HCT116 (cell line): Measurements from ENCODE around the gene ADGRV1. TPM values are rescaled to one million over a fixed set of nuclear protein-coding genes. Genes with fewer than 3 reads are reported as not detected.

Experiments
- ATAC-seq: fragments of 200-7000 bp; cut with Tn5 transposase; 2 replicates; pipeline ENCODE4 v1.9.1; 2020; ENCODE audit warnings: mild to moderate bottlenecking, moderate library complexity
- BruUV-seq: library from RNA; stranded (reverse); fragments of 400-500 nt; replicated peaks from 2 replicates; lab custom pipeline; 2021; lab: Mats Ljungman, UMichigan
- CTCF ChIA-PET: fragments of 300-600 bp; sonication (Branson Sonifier 250); formaldehyde crosslinking; loops from one replicate; lab custom pipeline; 2021; ENCODE audit warnings: antibody characterized with exemption; lab: Charles Lee
- POLR2A ChIA-PET: fragments of 300-600, 350-600 bp; sonication (Branson Sonifier 250); formaldehyde crosslinking; loops from one replicate; lab custom pipeline; 2021; ENCODE audit warnings: antibody characterized with exemption; lab: Charles Lee
- RAD21 ChIA-PET, 2 experiments: fragments of 300-600 bp; sonication (Branson Sonifier 250); formaldehyde crosslinking; loops; one replicate each; lab custom pipeline; 2023; ENCODE audit warnings: low total read pairs in 2 of 2; ENCODE audit not compliant: uncharacterized antibody in 2 of 2, unreplicated experiment in 2 of 2, low non-redundant PET in 1 of 2; lab: Charles Lee
- DNase-seq: peaks from one replicate; pipeline ENCODE4 v3.0.0-alpha.2; 2010; ENCODE audit warnings: low read depth, low spot score
- H2AFZ ChIP-seq: fragments of 200-600 bp; shearing (Covaris generic), sonication (generic); 2 replicates; pipeline ENCODE4 v1.6.1; 2017; ENCODE audit warnings: low read depth, mixed run types, mixed read lengths, antibody characterized with exemption, low read length; ENCODE audit not compliant: poor library complexity, severe bottlenecking
- H3K27ac ChIP-seq: 2 replicates; pipeline ENCODE4 v1.5.1; 2012; ENCODE audit warnings: low read depth, low read length
- H3K27me3 ChIP-seq: fragments of 200-600 bp; sonication (generic); 2 replicates; pipeline ENCODE4 v1.6.1; 2016; ENCODE audit warnings: mixed run types, low read length, mixed read lengths; ENCODE audit not compliant: insufficient read depth
- H3K36me3 ChIP-seq, 2 experiments: fragments of 200-500 bp in 1 of 2; fragments of 200-600 bp in 1 of 2; sonication (Bioruptor generic) in 1 of 2; sonication (generic) in 1 of 2; 2 replicates each; pipeline versions ENCODE4 v1.5.1 to v1.6.1; 2014 to 2016; ENCODE audit warnings: low read length in 2 of 2, inconsistent platforms in 1 of 2, mixed read lengths in 1 of 2, mixed run types in 1 of 2; ENCODE audit not compliant: insufficient read depth in 2 of 2, control insufficient read depth in 1 of 2
- H3K4me1 ChIP-seq, 2 experiments: fragments of 200-600 bp in 1 of 2; sonication (generic) in 1 of 2; 2 replicates each; pipeline versions ENCODE4 v1.5.1 to v1.6.1; 2012 to 2017; ENCODE audit warnings: low read length in 2 of 2, inconsistent platforms in 1 of 2, mild to moderate bottlenecking in 1 of 2, mixed read lengths in 1 of 2, mixed run types in 1 of 2, moderate library complexity in 1 of 2; ENCODE audit not compliant: insufficient read depth in 2 of 2, control insufficient read depth in 1 of 2
- H3K4me2 ChIP-seq: fragments of 200-600 bp; sonication (generic); 2 replicates; pipeline ENCODE4 v1.6.1; 2017; ENCODE audit warnings: mixed run types, low read length, mixed read lengths
- H3K4me3 ChIP-seq, 2 experiments: fragments of 200-600 bp in 1 of 2; sonication (generic) in 1 of 2; replicated peaks in 1 of 2; 2 replicates each; pipeline ENCODE4 v1.5.1; 2011 to 2016; ENCODE audit warnings: low read length in 2 of 2, control low read depth in 1 of 2, low read depth in 1 of 2, mild to moderate bottlenecking in 1 of 2, mixed read lengths in 1 of 2, mixed run types in 1 of 2
- H3K79me2 ChIP-seq: fragments of 200-600 bp; sonication (generic); 2 replicates; pipeline ENCODE4 v1.6.1; 2017; ENCODE audit warnings: mild to moderate bottlenecking, mixed run types, low read length, moderate library complexity, mixed read lengths; ENCODE audit not compliant: insufficient read depth
- H3K9ac ChIP-seq: fragments of 200-600 bp; sonication (generic); 2 replicates; pipeline ENCODE4 v1.6.1; 2016; ENCODE audit warnings: low read length, mixed read lengths
- H3K9me2 ChIP-seq: fragments of 200-600 bp; sonication (generic), shearing (Covaris generic); 2 replicates; pipeline ENCODE4 v1.6.1; 2017; ENCODE audit warnings: mixed run types, mild to moderate bottlenecking, moderate library complexity; ENCODE audit not compliant: insufficient read depth
- H3K9me3 ChIP-seq, 2 experiments: fragments of 200-500 bp in 1 of 2; fragments of 200-600 bp in 1 of 2; sonication (Bioruptor generic) in 1 of 2; sonication (generic) in 1 of 2; 2 replicates each; pipeline ENCODE4 v1.6.1; 2014 to 2017; ENCODE audit warnings: low read length in 2 of 2, mixed read lengths in 2 of 2, inconsistent platforms in 1 of 2, low read depth in 1 of 2, mild to moderate bottlenecking in 1 of 2, mixed run types in 1 of 2, moderate library complexity in 1 of 2; ENCODE audit not compliant: control insufficient read depth in 1 of 2, insufficient read depth in 1 of 2
- H4K20me1 ChIP-seq: fragments of 200-600 bp; sonication (generic), shearing (Covaris generic); 2 replicates; pipeline ENCODE4 v1.6.1; 2017; ENCODE audit warnings: mixed run types, mild to moderate bottlenecking, moderate library complexity; ENCODE audit not compliant: insufficient read depth
- ATF3 ChIP-seq: IDR thresholded peaks from 2 replicates; pipeline ENCODE4 v1.6.1; 2012
- CEBPB ChIP-seq: IDR thresholded peaks from 2 replicates; pipeline ENCODE4 v1.6.1; 2012; ENCODE audit warnings: low read depth
- CTCF ChIP-seq, 3 experiments: fragments of 200-600 bp in 1 of 3; sonication (generic) in 1 of 3; IDR thresholded peaks in 2 of 3; conservative IDR thresholded peaks in 1 of 3; 2 replicates each; pipeline ENCODE4 v1.5.1; 2012 to 2017; ENCODE audit warnings: low read depth in 2 of 3, low read length in 2 of 3, antibody characterized with exemption in 1 of 3, borderline replicate concordance in 1 of 3, control low read depth in 1 of 3, mild to moderate bottlenecking in 1 of 3, mixed read lengths in 1 of 3, mixed run types in 1 of 3, moderate library complexity in 1 of 3; ENCODE audit not compliant: insufficient read depth in 1 of 3
- FOSL1 ChIP-seq: IDR thresholded peaks from 2 replicates; pipeline ENCODE4 v1.6.1; 2012; ENCODE audit warnings: low read depth
- POLR2A ChIP-seq: IDR thresholded peaks from 2 replicates; pipeline ENCODE4 v1.7.0; 2011; ENCODE audit warnings: borderline replicate concordance; ENCODE audit not compliant: insufficient read depth, insufficient read length; ENCODE audit errors: extremely low read depth
- REST ChIP-seq: IDR thresholded peaks from 2 replicates; pipeline ENCODE4 v1.6.1; 2012; ENCODE audit warnings: low read depth
- intact Hi-C: fragments of 100-400 bp; cut with micrococcal nuclease; formaldehyde crosslinking; loops from 2 replicates; pipeline ENCODE4 v1.10.0; 2022
- total RNA-seq: library from RNA; stranded (reverse); gene quantifications from one replicate; pipeline ENCODE4 v1.2.1, GENCODE V29; 2021; ENCODE audit not compliant: unreplicated experiment

Gene ADGRV1
- total RNA-seq, 1 experiment from 2014 or later: 6.0 TPM

- intact Hi-C loops: no loop called here
- ATAC-seq (no peak), DNase-seq (no peak)
- no peaks in the 10 kb centered on the region for H3K27me3 ChIP-seq
- no peak overlapping the region for H3K4me2 ChIP-seq
- no peaks in the 10 kb centered on the region for H3K4me1 ChIP-seq
- H2AFZ ChIP-seq: no peak overlapping the region
- H3K4me3 ChIP-seq: no peak overlapping the region
- POLR2A ChIA-PET: no interaction called here
- no TSS peak for BruUV-seq
- CTCF ChIA-PET: no interaction called here
- no peaks in the 10 kb centered on the region for H3K9me2 ChIP-seq
- TF ChIP-seq CEBPB (no peak), REST (no peak), ATF3 (no peak), CTCF (IDR thresholded peaks at IDR 0.05 in 2 of 3, conservative IDR thresholded peaks at IDR 0.05 in 1 of 3; ENCODE audit: borderline replicate concordance in 1 of 3, insufficient read depth in 1 of 3, low read depth in 2 of 3, low read length in 2 of 3) (no peak), FOSL1 (no peak), POLR2A (no peak)
- H3K36me3 ChIP-seq: no peaks in the 10 kb centered on the region
- no peaks in the 10 kb centered on the region for H3K79me2 ChIP-seq
- RAD21 ChIA-PET: no interaction called here
- no peak overlapping the region for H3K27ac ChIP-seq
- no peak overlapping the region for H3K9ac ChIP-seq
- no peaks in the 10 kb centered on the region for H4K20me1 ChIP-seq
- no peaks in the 10 kb centered on the region for H3K9me3 ChIP-seq
Observed at GRCh38 chr5:90833753-90834152, 275.2 kb downstream of the ADGRV1 start.
